ENCODE measurements around the gene USP2.
"Not testable (repeated sequence)": the region's sequence is repeated elsewhere in the genome, so short reads cannot be mapped to it uniquely, and the experiment has no call there.

USP2 gene

DNA sequence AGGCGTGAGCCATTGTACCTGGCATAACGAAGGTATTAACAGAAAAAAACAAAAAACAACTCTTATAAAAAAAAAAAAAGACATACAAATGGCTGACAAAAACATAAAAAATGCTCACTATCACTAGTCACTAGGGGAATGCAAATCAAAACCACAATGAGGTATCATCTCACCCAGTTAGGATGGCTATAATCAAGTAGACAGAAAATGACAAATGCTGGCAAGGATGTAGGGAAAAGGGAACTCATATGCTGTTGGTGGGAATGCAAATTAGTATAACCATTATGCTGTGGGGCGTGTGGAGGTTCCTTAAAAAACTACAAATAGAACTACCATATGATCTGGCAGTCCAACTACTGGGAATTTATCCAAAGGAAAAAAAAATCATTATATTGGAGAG, 24.5 kb upstream of the USP2 start:
- no peak overlapping the region for H3K4me2 ChIP-seq (ENCODE audit: low read depth, low read length, poor library complexity, severe bottlenecking)
- H3K36me3 ChIP-seq (ENCODE audit: low read length), result no peaks in the 10 kb centered on the region
- H3K9me3 ChIP-seq (ENCODE audit: insufficient read depth, low read length), result no peaks in the 10 kb centered on the region
- H2AFZ ChIP-seq (ENCODE audit: low read depth, low read length, severe bottlenecking), result no peak overlapping the region
- H4K20me1 ChIP-seq (ENCODE audit: low read depth, low read length), result no peaks in the 10 kb centered on the region
- TF ChIP-seq, protein P1, sequence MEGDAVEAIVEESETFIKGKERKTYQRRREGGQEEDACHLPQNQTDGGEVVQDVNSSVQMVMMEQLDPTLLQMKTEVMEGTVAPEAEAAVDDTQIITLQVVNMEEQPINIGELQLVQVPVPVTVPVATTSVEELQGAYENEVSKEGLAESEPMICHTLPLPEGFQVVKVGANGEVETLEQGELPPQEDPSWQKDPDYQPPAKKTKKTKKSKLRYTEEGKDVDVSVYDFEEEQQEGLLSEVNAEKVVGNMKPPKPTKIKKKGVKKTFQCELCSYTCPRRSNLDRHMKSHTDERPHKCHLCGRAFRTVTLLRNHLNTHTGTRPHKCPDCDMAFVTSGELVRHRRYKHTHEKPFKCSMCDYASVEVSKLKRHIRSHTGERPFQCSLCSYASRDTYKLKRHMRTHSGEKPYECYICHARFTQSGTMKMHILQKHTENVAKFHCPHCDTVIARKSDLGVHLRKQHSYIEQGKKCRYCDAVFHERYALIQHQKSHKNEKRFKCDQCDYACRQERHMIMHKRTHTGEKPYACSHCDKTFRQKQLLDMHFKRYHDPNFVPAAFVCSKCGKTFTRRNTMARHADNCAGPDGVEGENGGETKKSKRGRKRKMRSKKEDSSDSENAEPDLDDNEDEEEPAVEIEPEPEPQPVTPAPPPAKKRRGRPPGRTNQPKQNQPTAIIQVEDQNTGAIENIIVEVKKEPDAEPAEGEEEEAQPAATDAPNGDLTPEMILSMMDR (IDR thresholded peaks at IDR 0.05; ENCODE audit: insufficient read depth, low read length, poor library complexity, severe bottlenecking), result no peak
- TF ChIP-seq EZH2phosphoT487 (conservative IDR thresholded peaks at IDR 0.05; ENCODE audit: low read length), result no peak
- no peaks in the 10 kb centered on the region for H3K9me2 ChIP-seq (replicated peaks; ENCODE audit: insufficient read depth, low read length)
- H3F3A ChIP-seq (ENCODE audit: insufficient read depth), result no peaks in the 10 kb centered on the region
- no peak overlapping the region for H3K27ac ChIP-seq (ENCODE audit: low read depth, low read length)
- no peaks in the 10 kb centered on the region for H3K79me2 ChIP-seq (ENCODE audit: insufficient read depth, low read length)
- no peak overlapping the region for H3K4me3 ChIP-seq (ENCODE audit: insufficient read depth, low read length, poor library complexity, severe bottlenecking)
- no peak overlapping the region for H3K9ac ChIP-seq (ENCODE audit: low read length)
- H3K27me3 ChIP-seq (ENCODE audit: low read length), result no peaks in the 10 kb centered on the region

GRCh38 chr11:119405448-119405847, 24.0 kb upstream of the USP2 start:
- not testable (repeated sequence) for H3K27me3 ChIP-seq (ENCODE audit: low read length); H3F3A ChIP-seq (ENCODE audit: insufficient read depth); H3K9me2 ChIP-seq (replicated peaks; ENCODE audit: insufficient read depth, low read length); H3K36me3 ChIP-seq (ENCODE audit: low read length); H3K4me2 ChIP-seq (ENCODE audit: low read depth, low read length, poor library complexity, severe bottlenecking); H4K20me1 ChIP-seq (ENCODE audit: low read depth, low read length); H3K9me3 ChIP-seq (ENCODE audit: insufficient read depth, low read length); H2AFZ ChIP-seq (ENCODE audit: low read depth, low read length, severe bottlenecking); H3K79me2 ChIP-seq (ENCODE audit: insufficient read depth, low read length); H3K9ac ChIP-seq (ENCODE audit: low read length); H3K4me3 ChIP-seq (ENCODE audit: insufficient read depth, low read length, poor library complexity, severe bottlenecking); H3K27ac ChIP-seq (ENCODE audit: low read depth, low read length)

GRCh38 chr11:119404872-119405271, 23.4 kb upstream of the USP2 start:
- Histone ChIP-seq H3K4me2 (ENCODE audit: low read depth, low read length, poor library complexity, severe bottlenecking) (no peak overlapping the region), H3K9me2 (replicated peaks; ENCODE audit: insufficient read depth, low read length) (no peaks in the 10 kb centered on the region), H3K9me3 (ENCODE audit: insufficient read depth, low read length) (no peaks in the 10 kb centered on the region), H3K79me2 (ENCODE audit: insufficient read depth, low read length) (no peaks in the 10 kb centered on the region), H3K4me3 (ENCODE audit: insufficient read depth, low read length, poor library complexity, severe bottlenecking) (no peak overlapping the region), H2AFZ (ENCODE audit: low read depth, low read length, severe bottlenecking) (no peak overlapping the region), H3K9ac (ENCODE audit: low read length) (no peak overlapping the region), H3K36me3 (ENCODE audit: low read length) (no peaks in the 10 kb centered on the region), H3K27ac (ENCODE audit: low read depth, low read length) (no peak overlapping the region), H3F3A (ENCODE audit: insufficient read depth) (no peaks in the 10 kb centered on the region), H3K27me3 (ENCODE audit: low read length) (no peaks in the 10 kb centered on the region), H4K20me1 (ENCODE audit: low read depth, low read length) (no peaks in the 10 kb centered on the region)
- TF ChIP-seq, protein P1 (IDR thresholded peaks at IDR 0.05; ENCODE audit: insufficient read depth, low read length, poor library complexity, severe bottlenecking), result no peak
- TF ChIP-seq EZH2phosphoT487 (conservative IDR thresholded peaks at IDR 0.05; ENCODE audit: low read length), result no peak

DNA sequence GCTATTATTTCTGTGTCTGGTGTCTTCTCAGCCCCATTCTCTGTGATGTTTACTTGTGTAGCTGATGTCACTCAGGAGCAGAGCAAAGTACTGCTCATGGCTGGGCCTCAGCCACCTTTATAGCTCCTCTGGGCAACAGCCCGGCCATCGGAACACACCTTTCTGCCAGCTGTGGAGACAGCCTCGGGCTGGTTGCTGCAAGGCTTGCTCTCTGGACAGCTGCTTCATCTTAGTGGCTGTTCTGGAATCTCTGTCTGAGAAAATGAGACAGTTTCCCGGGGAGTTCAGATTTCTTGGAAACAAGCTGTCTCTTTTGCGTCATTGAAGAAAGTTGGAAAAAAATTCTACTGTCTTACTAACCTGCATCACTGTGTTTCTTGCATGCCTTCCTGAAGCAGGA, 21.5 kb upstream of the USP2 start:
- Histone ChIP-seq H2AFZ (ENCODE audit: low read depth, low read length, severe bottlenecking) (no peak overlapping the region), H3K27ac (ENCODE audit: low read depth, low read length) (no peak overlapping the region), H3K4me2 (ENCODE audit: low read depth, low read length, poor library complexity, severe bottlenecking) (no peak overlapping the region), H3K79me2 (ENCODE audit: insufficient read depth, low read length) (no peaks in the 10 kb centered on the region), H3F3A (ENCODE audit: insufficient read depth) (no peaks in the 10 kb centered on the region), H3K36me3 (ENCODE audit: low read length) (no peaks in the 10 kb centered on the region), H3K9ac (ENCODE audit: low read length) (no peak overlapping the region), H3K4me3 (ENCODE audit: insufficient read depth, low read length, poor library complexity, severe bottlenecking) (no peak overlapping the region), H4K20me1 (ENCODE audit: low read depth, low read length) (no peaks in the 10 kb centered on the region), H3K9me2 (replicated peaks; ENCODE audit: insufficient read depth, low read length) (no peaks in the 10 kb centered on the region), H3K27me3 (ENCODE audit: low read length) (no peaks in the 10 kb centered on the region), H3K9me3 (ENCODE audit: insufficient read depth, low read length) (no peaks in the 10 kb centered on the region)
- no peak for TF ChIP-seq EZH2phosphoT487 (conservative IDR thresholded peaks at IDR 0.05; ENCODE audit: low read length)
- TF ChIP-seq, protein P1 (IDR thresholded peaks at IDR 0.05; ENCODE audit: insufficient read depth, low read length, poor library complexity, severe bottlenecking), result no peak
